GM23338 (cell line): ENCODE measurements around the gene CPAMD8.

Experiments
- CREB1 ChIP-seq: fragments of 250-450 bp; sonication (Bioruptor Pico); IDR thresholded peaks from 2 replicates; pipeline ENCODE4 v1.5.0; 2020; ENCODE audit warnings: low read depth, mild to moderate bottlenecking, moderate library complexity
- CTCF ChIP-seq, 2 experiments: fragments of 200-600 bp in 1 of 2; sonication (generic) in 1 of 2; conservative IDR thresholded peaks; 2 replicates each; pipeline versions ENCODE4 v1.5.1 to v1.6.1; 2016 to 2017; ENCODE audit warnings: antibody characterized with exemption in 2 of 2, low read depth in 2 of 2, mild to moderate bottlenecking in 2 of 2, moderate library complexity in 1 of 2
- ETS1 ChIP-seq: IDR thresholded peaks from 2 replicates; pipeline ENCODE4 v1.6.1; 2016; ENCODE audit warnings: antibody characterized with exemption
- EZH2 ChIP-seq: fragments of 200-600 bp; sonication (generic); IDR thresholded peaks from one replicate; pipeline ENCODE4 v1.8.0; 2017; ENCODE audit warnings: antibody characterized with exemption, mild to moderate bottlenecking, low read depth; ENCODE audit not compliant: unreplicated experiment
- EZH2phosphoT487 ChIP-seq: fragments of 200-600 bp; sonication (generic); IDR thresholded peaks from one replicate; pipeline ENCODE4 v1.8.1; 2018; ENCODE audit warnings: antibody characterized with exemption; ENCODE audit not compliant: unreplicated experiment
- JUNB ChIP-seq: IDR thresholded peaks from one replicate; pipeline ENCODE4 v1.6.1; 2016; ENCODE audit warnings: antibody characterized with exemption; ENCODE audit not compliant: unreplicated experiment
- POLR2AphosphoS5 ChIP-seq: IDR thresholded peaks from 2 replicates; pipeline ENCODE4 v1.6.1; 2016; ENCODE audit warnings: antibody characterized with exemption, low read depth
- ZNF114 ChIP-seq: fragments of 250-450 bp; sonication (Bioruptor Pico); IDR thresholded peaks from 2 replicates; pipeline ENCODE4 v1.5.0; 2020; ENCODE audit warnings: mild to moderate bottlenecking, moderate library complexity
- ZNF331 ChIP-seq: fragments of 250-450 bp; sonication (Bioruptor Pico); IDR thresholded peaks from 2 replicates; pipeline ENCODE4 v1.5.0; 2020; ENCODE audit warnings: low read depth, mild to moderate bottlenecking, moderate library complexity
- TF ChIP-seq, protein P1 (sequence below): IDR thresholded peaks from one replicate; pipeline ENCODE4 v1.6.1; 2018; ENCODE audit warnings: antibody characterized with exemption; ENCODE audit not compliant: unreplicated experiment
- TF ChIP-seq, protein P2 (sequence below): fragments of 250-450 bp; sonication (Bioruptor Pico); IDR thresholded peaks from 2 replicates; pipeline ENCODE4 v1.5.0; 2020; ENCODE audit warnings: mild to moderate bottlenecking, moderate library complexity

GRCh38 chr19:16977306-16977705 is 49.3 kb downstream of the CPAMD8 start:
- TF ChIP-seq CTCF (conservative IDR thresholded peaks at IDR 0.05; ENCODE audit: low read depth in 2 of 2), result no peak
- TF ChIP-seq EZH2, result no peak
- no peak for TF ChIP-seq EZH2phosphoT487
- no peak for TF ChIP-seq POLR2AphosphoS5
- no peak for TF ChIP-seq ZNF331 (CRISPR knock-in tag)
- TF ChIP-seq, protein P1, sequence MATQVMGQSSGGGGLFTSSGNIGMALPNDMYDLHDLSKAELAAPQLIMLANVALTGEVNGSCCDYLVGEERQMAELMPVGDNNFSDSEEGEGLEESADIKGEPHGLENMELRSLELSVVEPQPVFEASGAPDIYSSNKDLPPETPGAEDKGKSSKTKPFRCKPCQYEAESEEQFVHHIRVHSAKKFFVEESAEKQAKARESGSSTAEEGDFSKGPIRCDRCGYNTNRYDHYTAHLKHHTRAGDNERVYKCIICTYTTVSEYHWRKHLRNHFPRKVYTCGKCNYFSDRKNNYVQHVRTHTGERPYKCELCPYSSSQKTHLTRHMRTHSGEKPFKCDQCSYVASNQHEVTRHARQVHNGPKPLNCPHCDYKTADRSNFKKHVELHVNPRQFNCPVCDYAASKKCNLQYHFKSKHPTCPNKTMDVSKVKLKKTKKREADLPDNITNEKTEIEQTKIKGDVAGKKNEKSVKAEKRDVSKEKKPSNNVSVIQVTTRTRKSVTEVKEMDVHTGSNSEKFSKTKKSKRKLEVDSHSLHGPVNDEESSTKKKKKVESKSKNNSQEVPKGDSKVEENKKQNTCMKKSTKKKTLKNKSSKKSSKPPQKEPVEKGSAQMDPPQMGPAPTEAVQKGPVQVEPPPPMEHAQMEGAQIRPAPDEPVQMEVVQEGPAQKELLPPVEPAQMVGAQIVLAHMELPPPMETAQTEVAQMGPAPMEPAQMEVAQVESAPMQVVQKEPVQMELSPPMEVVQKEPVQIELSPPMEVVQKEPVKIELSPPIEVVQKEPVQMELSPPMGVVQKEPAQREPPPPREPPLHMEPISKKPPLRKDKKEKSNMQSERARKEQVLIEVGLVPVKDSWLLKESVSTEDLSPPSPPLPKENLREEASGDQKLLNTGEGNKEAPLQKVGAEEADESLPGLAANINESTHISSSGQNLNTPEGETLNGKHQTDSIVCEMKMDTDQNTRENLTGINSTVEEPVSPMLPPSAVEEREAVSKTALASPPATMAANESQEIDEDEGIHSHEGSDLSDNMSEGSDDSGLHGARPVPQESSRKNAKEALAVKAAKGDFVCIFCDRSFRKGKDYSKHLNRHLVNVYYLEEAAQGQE, result no peak
- TF ChIP-seq ZNF114 (CRISPR knock-in tag), result no peak
- TF ChIP-seq, protein P2, sequence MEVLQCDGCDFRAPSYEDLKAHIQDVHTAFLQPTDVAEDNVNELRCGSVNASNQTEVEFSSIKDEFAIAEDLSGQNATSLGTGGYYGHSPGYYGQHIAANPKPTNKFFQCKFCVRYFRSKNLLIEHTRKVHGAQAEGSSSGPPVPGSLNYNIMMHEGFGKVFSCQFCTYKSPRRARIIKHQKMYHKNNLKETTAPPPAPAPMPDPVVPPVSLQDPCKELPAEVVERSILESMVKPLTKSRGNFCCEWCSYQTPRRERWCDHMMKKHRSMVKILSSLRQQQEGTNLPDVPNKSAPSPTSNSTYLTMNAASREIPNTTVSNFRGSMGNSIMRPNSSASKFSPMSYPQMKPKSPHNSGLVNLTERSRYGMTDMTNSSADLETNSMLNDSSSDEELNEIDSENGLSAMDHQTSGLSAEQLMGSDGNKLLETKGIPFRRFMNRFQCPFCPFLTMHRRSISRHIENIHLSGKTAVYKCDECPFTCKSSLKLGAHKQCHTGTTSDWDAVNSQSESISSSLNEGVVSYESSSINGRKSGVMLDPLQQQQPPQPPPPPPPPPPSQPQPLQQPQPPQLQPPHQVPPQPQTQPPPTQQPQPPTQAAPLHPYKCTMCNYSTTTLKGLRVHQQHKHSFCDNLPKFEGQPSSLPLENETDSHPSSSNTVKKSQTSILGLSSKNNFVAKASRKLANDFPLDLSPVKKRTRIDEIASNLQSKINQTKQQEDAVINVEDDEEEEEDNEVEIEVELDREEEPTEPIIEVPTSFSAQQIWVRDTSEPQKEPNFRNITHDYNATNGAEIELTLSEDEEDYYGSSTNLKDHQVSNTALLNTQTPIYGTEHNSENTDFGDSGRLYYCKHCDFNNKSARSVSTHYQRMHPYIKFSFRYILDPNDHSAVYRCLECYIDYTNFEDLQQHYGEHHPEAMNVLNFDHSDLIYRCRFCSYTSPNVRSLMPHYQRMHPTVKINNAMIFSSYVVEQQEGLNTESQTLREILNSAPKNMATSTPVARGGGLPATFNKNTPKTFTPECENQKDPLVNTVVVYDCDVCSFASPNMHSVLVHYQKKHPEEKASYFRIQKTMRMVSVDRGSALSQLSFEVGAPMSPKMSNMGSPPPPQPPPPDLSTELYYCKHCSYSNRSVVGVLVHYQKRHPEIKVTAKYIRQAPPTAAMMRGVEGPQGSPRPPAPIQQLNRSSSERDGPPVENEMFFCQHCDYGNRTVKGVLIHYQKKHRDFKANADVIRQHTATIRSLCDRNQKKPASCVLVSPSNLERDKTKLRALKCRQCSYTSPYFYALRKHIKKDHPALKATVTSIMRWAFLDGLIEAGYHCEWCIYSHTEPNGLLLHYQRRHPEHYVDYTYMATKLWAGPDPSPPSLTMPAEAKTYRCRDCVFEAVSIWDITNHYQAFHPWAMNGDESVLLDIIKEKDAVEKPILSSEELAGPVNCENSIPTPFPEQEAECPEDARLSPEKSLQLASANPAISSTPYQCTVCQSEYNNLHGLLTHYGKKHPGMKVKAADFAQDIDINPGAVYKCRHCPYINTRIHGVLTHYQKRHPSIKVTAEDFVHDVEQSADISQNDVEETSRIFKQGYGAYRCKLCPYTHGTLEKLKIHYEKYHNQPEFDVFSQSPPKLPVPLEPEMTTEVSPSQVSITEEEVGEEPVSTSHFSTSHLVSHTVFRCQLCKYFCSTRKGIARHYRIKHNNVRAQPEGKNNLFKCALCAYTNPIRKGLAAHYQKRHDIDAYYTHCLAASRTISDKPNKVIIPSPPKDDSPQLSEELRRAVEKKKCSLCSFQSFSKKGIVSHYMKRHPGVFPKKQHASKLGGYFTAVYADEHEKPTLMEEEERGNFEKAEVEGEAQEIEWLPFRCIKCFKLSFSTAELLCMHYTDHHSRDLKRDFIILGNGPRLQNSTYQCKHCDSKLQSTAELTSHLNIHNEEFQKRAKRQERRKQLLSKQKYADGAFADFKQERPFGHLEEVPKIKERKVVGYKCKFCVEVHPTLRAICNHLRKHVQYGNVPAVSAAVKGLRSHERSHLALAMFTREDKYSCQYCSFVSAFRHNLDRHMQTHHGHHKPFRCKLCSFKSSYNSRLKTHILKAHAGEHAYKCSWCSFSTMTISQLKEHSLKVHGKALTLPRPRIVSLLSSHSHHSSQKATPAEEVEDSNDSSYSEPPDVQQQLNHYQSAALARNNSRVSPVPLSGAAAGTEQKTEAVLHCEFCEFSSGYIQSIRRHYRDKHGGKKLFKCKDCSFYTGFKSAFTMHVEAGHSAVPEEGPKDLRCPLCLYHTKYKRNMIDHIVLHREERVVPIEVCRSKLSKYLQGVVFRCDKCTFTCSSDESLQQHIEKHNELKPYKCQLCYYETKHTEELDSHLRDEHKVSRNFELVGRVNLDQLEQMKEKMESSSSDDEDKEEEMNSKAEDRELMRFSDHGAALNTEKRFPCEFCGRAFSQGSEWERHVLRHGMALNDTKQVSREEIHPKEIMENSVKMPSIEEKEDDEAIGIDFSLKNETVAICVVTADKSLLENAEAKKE, result no peak
- TF ChIP-seq JUNB, result no peak
- TF ChIP-seq ETS1, result no peak
- TF ChIP-seq CREB1 (CRISPR knock-in tag), result no peak
